Neuronal stem cell (in vitro differentiated cells): Measurements from ENCODE around the gene PARM1.

ENCODE experiments used
- DNase-seq: peaks from one replicate; pipeline ENCODE4 v3.0.0-alpha.2; 2013; ENCODE audit warnings: low spot score
- H2AFZ ChIP-seq: one replicate; pipeline ENCODE4 v1.6.1; 2013; ENCODE audit warnings: mild to moderate bottlenecking, low read length, inconsistent platforms
- H2AK5ac ChIP-seq: 2 replicates; pipeline ENCODE4 v1.6.1; 2013; ENCODE audit warnings: low read depth, mild to moderate bottlenecking, inconsistent platforms, low read length, moderate library complexity, mixed read lengths
- H2BK120ac ChIP-seq: 2 replicates; pipeline ENCODE4 v1.6.1; 2013; ENCODE audit warnings: low read depth, mild to moderate bottlenecking, inconsistent platforms, low read length, moderate library complexity, mixed read lengths
- H2BK12ac ChIP-seq: one replicate; pipeline ENCODE4 v1.6.1; 2013; ENCODE audit warnings: low read length, inconsistent platforms
- H2BK15ac ChIP-seq: 2 replicates; pipeline ENCODE4 v1.6.1; 2013; ENCODE audit warnings: mild to moderate bottlenecking, low read length, inconsistent platforms, mixed read lengths
- H2BK5ac ChIP-seq: one replicate; pipeline ENCODE4 v1.6.1; 2013; ENCODE audit warnings: inconsistent platforms, mild to moderate bottlenecking, low read length, moderate library complexity
- H3K14ac ChIP-seq: one replicate; pipeline ENCODE4 v1.6.1; 2013; ENCODE audit warnings: low read length, inconsistent platforms
- H3K18ac ChIP-seq: 2 replicates; pipeline ENCODE4 v1.6.1; 2013; ENCODE audit warnings: low read length, inconsistent platforms
- H3K23ac ChIP-seq: 2 replicates; pipeline ENCODE4 v1.6.1; 2013; ENCODE audit warnings: low read depth, mild to moderate bottlenecking, mixed read lengths, low read length, inconsistent platforms; ENCODE audit not compliant: poor library complexity
- H3K27ac ChIP-seq: replicated peaks from 3 replicates; pipeline ENCODE4 v1.5.1; 2013; ENCODE audit warnings: low read length, inconsistent platforms
- H3K27me3 ChIP-seq, 3 experiments: 2 replicates each; pipeline ENCODE4 v1.6.1; 2013; ENCODE audit warnings: low read length in 3 of 3, mild to moderate bottlenecking in 2 of 3, inconsistent platforms in 1 of 3, low read depth in 1 of 3, mixed read lengths in 1 of 3, moderate library complexity in 1 of 3; ENCODE audit not compliant: control insufficient read depth in 3 of 3, insufficient read depth in 3 of 3
- H3K36me3 ChIP-seq, 2 donors: replicated peaks in 1 of 2; 2 replicates each; pipeline ENCODE4 v1.6.1; 2013; ENCODE audit warnings: low read length in 2 of 2; ENCODE audit not compliant: control insufficient read depth in 2 of 2, insufficient read depth in 2 of 2
- H3K4ac ChIP-seq: 2 replicates; pipeline ENCODE4 v1.6.1; 2013; ENCODE audit warnings: inconsistent platforms, mild to moderate bottlenecking, low read length, moderate library complexity
- H3K4me1 ChIP-seq, 2 donors: 1 replicate in 1 of 2; 2 replicates in 1 of 2; pipeline ENCODE4 v1.6.1; 2013; ENCODE audit warnings: low read length in 2 of 2, low read depth in 1 of 2; ENCODE audit not compliant: control insufficient read depth in 2 of 2, insufficient read depth in 1 of 2
- H3K4me2 ChIP-seq: one replicate; pipeline ENCODE4 v1.6.1; 2013; ENCODE audit warnings: mild to moderate bottlenecking, low read length, inconsistent platforms; ENCODE audit not compliant: insufficient read depth, poor library complexity, severe bottlenecking
- H3K4me3 ChIP-seq, 2 donors: 2 replicates each; pipeline ENCODE4 v1.5.1; 2013; ENCODE audit warnings: low read length in 2 of 2, mild to moderate bottlenecking in 2 of 2, inconsistent platforms in 1 of 2, moderate library complexity in 1 of 2
- H3K79me1 ChIP-seq: one replicate; pipeline ENCODE4 v1.6.1; 2013; ENCODE audit warnings: low read depth, mild to moderate bottlenecking, inconsistent platforms, low read length, moderate library complexity
- H3K9ac ChIP-seq: one replicate; pipeline ENCODE4 v1.6.1; 2013; ENCODE audit warnings: mild to moderate bottlenecking, low read depth, low read length, inconsistent platforms; ENCODE audit not compliant: poor library complexity
- H3K9me3 ChIP-seq, 2 donors: replicated peaks in 1 of 2; 2 replicates each; pipeline versions ENCODE3 to v1.6.1; 2013; ENCODE audit warnings: low read length in 2 of 2, mild to moderate bottlenecking in 2 of 2, inconsistent platforms in 1 of 2, low read depth in 1 of 2, mixed read lengths in 1 of 2, moderate library complexity in 1 of 2; ENCODE audit not compliant: control insufficient read depth in 2 of 2, insufficient read depth in 1 of 2
- H4K8ac ChIP-seq: one replicate; pipeline ENCODE4 v1.6.1; 2013; ENCODE audit warnings: low read depth, mild to moderate bottlenecking, inconsistent platforms, low read length, moderate library complexity
- H4K91ac ChIP-seq: one replicate; pipeline ENCODE4 v1.6.1; 2013; ENCODE audit warnings: low read length, low read depth, mild to moderate bottlenecking, inconsistent platforms; ENCODE audit not compliant: poor library complexity
- WGBS, 2 donors: extraction: QIAGEN DNeasy Blood & Tissue Kit; methylation state at CpG; one replicate each; pipeline ENCODE4 v1.1.7; 2013; ENCODE audit warnings: missing lambda C conversion rate in 2 of 2, mixed read lengths in 1 of 2; ENCODE audit not compliant: insufficient read length in 2 of 2, insufficient replicate concordance in 1 of 2; ENCODE audit errors: extremely low coverage in 2 of 2; 5-methylcytosine and 5-hydroxymethylcytosine counted together

Gene PARM1

GRCh38 chr4:75004755-75005668 lies 72.1 kb downstream of the PARM1 start:
- no peak overlapping the region for H2BK12ac ChIP-seq
- no peak overlapping the region for H2BK15ac ChIP-seq
- no peak overlapping the region for H3K4me3 ChIP-seq
- H2BK120ac ChIP-seq, result no peak overlapping the region
- no CpG with 5 or more reads among the region's 9 CpGs for whole genome bisulfite sequencing, 2 donors
- H4K91ac ChIP-seq, result no peak overlapping the region
- no peak overlapping the region for H3K4me2 ChIP-seq
- H2BK5ac ChIP-seq, result no peak overlapping the region
- no peak overlapping the region for H3K4ac ChIP-seq
- no peaks in the 10 kb centered on the region for H3K9me3 ChIP-seq
- H3K14ac ChIP-seq, result no peak overlapping the region
- no peak overlapping the region for H2AK5ac ChIP-seq
- H3K27ac ChIP-seq, result no peak overlapping the region
- no peak overlapping the region for H4K8ac ChIP-seq
- H3K4me1 ChIP-seq, result no peaks in the 10 kb centered on the region
- H3K36me3 ChIP-seq, result no peaks in the 10 kb centered on the region
- H3K27me3 ChIP-seq, result no peaks in the 10 kb centered on the region
- H3K23ac ChIP-seq, result no peak overlapping the region
- no peak for DNase-seq
- H3K79me1 ChIP-seq, result no peaks in the 10 kb centered on the region
- H3K9ac ChIP-seq, result no peak overlapping the region
- no peak overlapping the region for H2AFZ ChIP-seq
- H3K18ac ChIP-seq, result no peak overlapping the region

- Histone ChIP-seq H2AK5ac (no peak overlapping the region), H3K4me2 (no peak overlapping the region), H3K23ac (no peak overlapping the region), H3K9me3 (no peaks in the 10 kb centered on the region), H2BK120ac (no peak overlapping the region), H2AFZ (no peak overlapping the region), H3K27ac (no peak overlapping the region), H3K36me3 (no peaks in the 10 kb centered on the region), H2BK15ac (no peak overlapping the region), H3K27me3 (no peaks in the 10 kb centered on the region), H3K4ac (no peak overlapping the region), H3K4me1 (no peaks in the 10 kb centered on the region), H2BK5ac (no peak overlapping the region), H3K9ac (no peak overlapping the region), H3K79me1 (no peaks in the 10 kb centered on the region), H4K8ac (no peak overlapping the region), H2BK12ac (no peak overlapping the region), H3K14ac (no peak overlapping the region), H3K18ac (no peak overlapping the region), H3K4me3 (no peak overlapping the region), H4K91ac (no peak overlapping the region)
- DNase-seq, result no peak
- WGBS, 2 donors, result no CpG with 5 or more reads among the region's 1 CpG
Measured at GRCh38 chr4:75005727-75006126, 72.8 kb downstream of the PARM1 start.

GRCh38 chr4:75007891-75008290 lies 75.0 kb downstream of the PARM1 start:
- Histone ChIP-seq H3K18ac (no peak overlapping the region), H3K4me2 (no peak overlapping the region), H3K9ac (no peak overlapping the region), H2BK12ac (no peak overlapping the region), H3K36me3 (peaks cover 0 to 2% of the 10 kb centered on the region in 2 donors), H2AFZ (no peak overlapping the region), H2BK120ac (no peak overlapping the region), H3K27ac (no peak overlapping the region), H3K9me3 (no peaks in the 10 kb centered on the region), H3K27me3 (no peaks in the 10 kb centered on the region), H3K79me1 (no peaks in the 10 kb centered on the region), H3K4ac (no peak overlapping the region), H2BK15ac (no peak overlapping the region), H3K4me1 (no peaks in the 10 kb centered on the region), H2AK5ac (no peak overlapping the region), H3K4me3 (no peak overlapping the region), H4K8ac (no peak overlapping the region), H3K14ac (no peak overlapping the region), H4K91ac (no peak overlapping the region), H3K23ac (no peak overlapping the region), H2BK5ac (no peak overlapping the region)
- no peak for DNase-seq
- no CpG with 5 or more reads among the region's 3 CpGs for WGBS, 2 donors

- Histone ChIP-seq H2BK12ac (no peak overlapping the region), H2BK120ac (no peak overlapping the region), H3K27me3 (no peaks in the 10 kb centered on the region), H3K27ac (no peak overlapping the region), H4K8ac (no peak overlapping the region), H2AFZ (no peak overlapping the region), H3K4me1 (no peaks in the 10 kb centered on the region), H2BK15ac (no peak overlapping the region), H3K23ac (no peak overlapping the region), H3K36me3 (peaks cover 0 to 2% of the 10 kb centered on the region in 2 donors), H3K18ac (no peak overlapping the region), H3K14ac (no peak overlapping the region), H3K79me1 (no peaks in the 10 kb centered on the region), H3K4ac (no peak overlapping the region), H2BK5ac (no peak overlapping the region), H3K4me2 (no peak overlapping the region), H3K9ac (no peak overlapping the region), H4K91ac (no peak overlapping the region), H3K9me3 (no peaks in the 10 kb centered on the region), H3K4me3 (no peak overlapping the region), H2AK5ac (no peak overlapping the region)
- no CpG with 5 or more reads among the region's 1 CpG for WGBS, 2 donors
- no peak for DNase-seq
Measured at GRCh38 chr4:75009138-75009537, 76.2 kb downstream of the PARM1 start.
